GM19193 (cell line): Measurements from ENCODE around the gene STAT3.

Experiments used
- POLR2A ChIP-seq: IDR thresholded peaks from 4 replicates; pipeline ENCODE4 v1.6.1; 2011; ENCODE audit not compliant: insufficient read depth, insufficient read length; ENCODE audit errors: extremely low read depth

Gene STAT3

GRCh38 chr17:42340691-42341127, 47.5 kb downstream of the STAT3 start:
- TF ChIP-seq POLR2A = no peak

DNA sequence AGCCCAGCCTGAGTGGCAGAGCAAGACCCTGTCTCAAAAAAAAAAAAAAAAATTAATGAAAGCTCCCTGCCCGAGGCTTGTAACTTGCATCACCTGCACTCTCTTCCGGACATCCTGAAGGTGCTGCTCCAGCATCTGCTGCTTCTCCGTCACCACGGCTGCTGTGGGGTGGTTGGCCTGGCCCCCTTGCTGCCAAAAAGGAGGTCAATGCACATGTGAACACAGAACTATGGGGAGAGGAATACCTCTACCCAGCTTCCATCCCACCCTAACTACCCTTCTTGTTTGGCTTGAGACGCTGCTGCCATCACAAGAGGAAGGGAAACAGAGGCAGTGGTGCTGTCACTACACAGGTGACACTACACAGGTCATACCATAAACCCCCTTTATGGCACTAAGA, 49.0 kb downstream of the STAT3 start:
- TF ChIP-seq POLR2A = no peak

GRCh38 chr17:42338427-42338985, 49.7 kb downstream of the STAT3 start:
- no peak for TF ChIP-seq POLR2A

DNA sequence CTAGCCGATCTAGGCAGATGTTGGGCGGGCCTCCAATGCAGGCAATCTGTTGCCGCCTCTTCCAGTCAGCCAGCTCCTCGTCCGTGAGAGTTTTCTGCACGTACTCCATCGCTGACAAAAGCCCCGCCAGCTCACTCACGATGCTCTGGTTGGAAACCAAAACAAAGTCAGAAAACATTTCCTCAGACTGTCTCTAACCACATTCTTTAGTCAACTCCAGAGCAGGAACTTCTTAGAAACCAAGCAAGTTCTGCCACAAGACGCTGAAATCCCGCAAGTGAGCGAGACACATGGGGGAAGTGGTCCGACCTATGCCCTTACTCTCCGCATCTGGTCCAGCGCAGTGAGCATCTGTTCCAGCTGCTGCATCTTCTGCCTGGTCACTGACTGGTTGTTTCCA, 50.8 kb downstream of the STAT3 start:
- no peak for TF ChIP-seq POLR2A

- TF ChIP-seq POLR2A = no peak
Observed at GRCh38 chr17:42334677-42335076, 53.6 kb downstream of the STAT3 start.

GRCh38 chr17:42333053-42333452, 55.2 kb downstream of the STAT3 start:
- no peak for TF ChIP-seq POLR2A

GRCh38 chr17:42329025-42329976, 58.9 kb downstream of the STAT3 start:
- no peak for TF ChIP-seq POLR2A

GRCh38 chr17:42325026-42325425, 63.2 kb downstream of the STAT3 start:
- TF ChIP-seq POLR2A = no peak

GRCh38 chr17:42323268-42323773, 64.9 kb downstream of the STAT3 start:
- TF ChIP-seq POLR2A = no peak

DNA sequence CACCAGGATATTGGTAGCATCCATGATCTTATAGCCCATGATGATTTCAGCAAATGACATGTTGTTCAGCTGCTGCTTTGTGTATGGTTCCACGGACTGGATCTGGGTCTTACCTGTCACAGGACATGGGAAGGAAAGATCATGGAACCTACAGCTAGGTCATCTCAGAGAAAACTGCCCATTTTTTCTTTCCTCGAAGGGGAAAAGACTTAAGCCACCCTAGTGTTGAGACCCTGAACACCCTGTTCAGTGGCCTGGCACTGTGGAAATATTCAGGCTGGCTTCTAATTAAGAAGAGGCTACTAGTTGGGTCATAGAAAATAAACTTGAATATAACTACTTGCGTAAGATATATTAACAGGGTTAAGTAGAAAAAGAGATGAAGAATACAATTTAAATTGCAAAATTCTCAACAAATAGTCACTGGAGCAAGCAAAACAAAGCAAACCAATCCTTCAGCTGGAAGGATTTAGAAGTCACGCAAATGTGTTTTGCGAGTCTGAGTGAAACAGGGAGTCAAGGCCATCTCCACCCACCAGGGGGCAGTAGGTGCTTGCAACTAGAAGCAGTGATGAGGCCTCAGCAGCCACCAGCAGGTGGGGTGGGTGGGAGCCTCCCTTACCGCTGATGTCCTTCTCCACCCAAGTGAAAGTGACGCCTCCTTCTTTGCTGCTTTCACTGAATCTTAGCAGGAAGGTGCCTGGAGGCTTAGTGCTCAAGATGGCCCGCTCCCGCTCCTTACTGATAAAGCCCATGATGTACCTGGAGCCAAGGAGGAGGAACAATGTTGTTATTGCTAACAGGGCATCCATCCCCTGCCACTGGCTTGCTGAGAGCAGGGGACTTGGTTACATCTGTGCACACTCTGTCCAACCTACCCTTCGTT, 65.6 kb downstream of the STAT3 start:
- no peak for TF ChIP-seq POLR2A

GRCh38 chr17:42321555-42321954, 66.7 kb downstream of the STAT3 start:
- no peak for TF ChIP-seq POLR2A

DNA sequence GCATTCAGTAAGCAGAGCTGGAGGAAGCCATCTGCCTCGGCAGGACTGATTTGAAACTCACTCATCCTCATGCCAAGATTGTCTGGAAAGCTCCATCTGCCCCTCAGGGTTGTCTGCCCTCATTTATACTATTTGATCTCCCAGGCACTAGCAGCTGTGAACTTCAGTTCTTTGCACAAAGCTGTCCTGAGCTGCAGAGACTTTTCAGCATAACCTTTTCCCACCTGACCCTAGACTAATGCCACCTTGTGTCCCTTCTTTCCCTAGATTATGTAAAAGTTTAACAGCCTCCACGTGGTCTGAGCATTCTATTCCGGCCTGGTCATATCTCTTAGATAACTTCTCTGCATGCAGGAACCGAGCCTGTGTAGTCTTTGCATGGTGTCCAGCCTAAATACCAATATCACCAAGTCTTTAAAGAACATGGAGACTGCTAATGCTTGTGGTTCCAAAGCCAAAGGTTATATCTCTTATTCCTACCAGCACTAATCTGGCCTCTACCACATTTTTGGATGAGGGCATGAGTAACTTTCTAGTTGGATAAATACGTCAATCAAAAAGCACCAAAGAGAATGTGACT, 70.9 kb downstream of the STAT3 start:
- TF ChIP-seq POLR2A = no peak

GRCh38 chr17:42316755-42317154, 71.5 kb downstream of the STAT3 start:
- no peak for TF ChIP-seq POLR2A

DNA sequence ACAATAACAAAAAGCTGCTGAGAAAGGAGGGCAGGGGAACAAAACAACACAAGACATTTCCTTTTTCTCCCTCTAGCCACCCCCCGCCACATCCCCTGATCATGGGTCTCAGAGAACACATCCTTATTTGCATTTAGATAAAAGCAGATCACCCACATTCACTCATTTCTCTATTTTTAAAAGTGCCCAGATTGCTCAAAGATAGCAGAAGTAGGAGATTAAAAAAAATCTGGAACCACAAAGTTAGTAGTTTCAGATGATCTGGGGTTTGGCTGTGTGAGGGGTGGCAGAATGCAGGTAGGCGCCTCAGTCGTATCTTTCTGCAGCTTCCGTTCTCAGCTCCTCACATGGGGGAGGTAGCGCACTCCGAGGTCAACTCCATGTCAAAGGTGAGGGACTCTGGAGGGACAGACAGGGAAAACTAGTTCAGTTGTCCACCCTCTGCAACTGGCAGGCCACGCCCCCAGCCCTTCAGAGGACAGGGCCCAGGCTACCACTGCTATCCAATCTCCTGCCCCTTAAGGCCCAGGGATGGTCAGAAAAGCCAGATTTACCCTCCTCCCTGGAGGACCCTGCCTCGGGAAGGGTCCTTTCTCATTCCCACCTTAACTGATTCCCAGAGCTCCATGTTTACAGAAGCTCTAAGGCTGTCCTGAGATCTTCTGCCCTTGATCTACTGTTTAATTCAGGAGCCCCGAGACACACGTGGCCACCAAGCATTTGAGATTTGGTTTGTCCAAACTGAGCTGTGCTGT, 72.7 kb downstream of the STAT3 start:
- no peak for TF ChIP-seq POLR2A
